ENCODE results near the gene PIWIL1. TPM values are rescaled to one million over a fixed set of nuclear protein-coding genes. Genes with fewer than 3 reads are reported as not detected.

Gene PIWIL1
- total RNA-seq, 1 experiment from 2014 or later, result not detected

GRCh38 chr12:130334399-130334798 is 3.3 kb upstream of the PIWIL1 start:
- H3K4ac ChIP-seq (ENCODE audit: low read depth, low read length), result no peak overlapping the region
- TF ChIP-seq, protein P1, sequence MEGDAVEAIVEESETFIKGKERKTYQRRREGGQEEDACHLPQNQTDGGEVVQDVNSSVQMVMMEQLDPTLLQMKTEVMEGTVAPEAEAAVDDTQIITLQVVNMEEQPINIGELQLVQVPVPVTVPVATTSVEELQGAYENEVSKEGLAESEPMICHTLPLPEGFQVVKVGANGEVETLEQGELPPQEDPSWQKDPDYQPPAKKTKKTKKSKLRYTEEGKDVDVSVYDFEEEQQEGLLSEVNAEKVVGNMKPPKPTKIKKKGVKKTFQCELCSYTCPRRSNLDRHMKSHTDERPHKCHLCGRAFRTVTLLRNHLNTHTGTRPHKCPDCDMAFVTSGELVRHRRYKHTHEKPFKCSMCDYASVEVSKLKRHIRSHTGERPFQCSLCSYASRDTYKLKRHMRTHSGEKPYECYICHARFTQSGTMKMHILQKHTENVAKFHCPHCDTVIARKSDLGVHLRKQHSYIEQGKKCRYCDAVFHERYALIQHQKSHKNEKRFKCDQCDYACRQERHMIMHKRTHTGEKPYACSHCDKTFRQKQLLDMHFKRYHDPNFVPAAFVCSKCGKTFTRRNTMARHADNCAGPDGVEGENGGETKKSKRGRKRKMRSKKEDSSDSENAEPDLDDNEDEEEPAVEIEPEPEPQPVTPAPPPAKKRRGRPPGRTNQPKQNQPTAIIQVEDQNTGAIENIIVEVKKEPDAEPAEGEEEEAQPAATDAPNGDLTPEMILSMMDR (conservative IDR thresholded peaks at IDR 0.05), result no peak
- H3K27ac ChIP-seq (ENCODE audit: insufficient read length, low read depth, low read length), result no peak overlapping the region
- no peak overlapping the region for H2BK12ac ChIP-seq (ENCODE audit: insufficient read length, low read depth, low read length)
- no peaks in the 10 kb centered on the region for H3K79me1 ChIP-seq (ENCODE audit: insufficient read depth, low read depth, low read length, poor library complexity, severe bottlenecking)
- no peak overlapping the region for H3K23ac ChIP-seq (ENCODE audit: insufficient read length, low read depth, low read length)
- H3K4me1 ChIP-seq (ENCODE audit: insufficient read depth, low read length), result no peaks in the 10 kb centered on the region
- peaks cover 4% of the 10 kb centered on the region for H3K23me2 ChIP-seq (ENCODE audit: insufficient read length, low read depth, low read length, poor library complexity, severe bottlenecking)
- H3K56ac ChIP-seq (ENCODE audit: insufficient read length, low read depth, low read length), result no peak overlapping the region
- H2BK20ac ChIP-seq (ENCODE audit: low read depth, low read length, poor library complexity, severe bottlenecking), result no peak overlapping the region
- no peak overlapping the region for H3K14ac ChIP-seq (ENCODE audit: insufficient read depth, low read length)
- no peak overlapping the region for H4K8ac ChIP-seq (replicated peaks; ENCODE audit: insufficient read length, low read depth, low read length)
- H3K18ac ChIP-seq (ENCODE audit: insufficient read length, low read depth, low read length), result peak overlapping the region; percentile 23
- no peak overlapping the region for H3K4me3 Mint-ChIP-seq
- H3K27me3 ChIP-seq (ENCODE audit: insufficient read depth, low read length), result no peaks in the 10 kb centered on the region
- no peak overlapping the region; a peak in 1 of 7 replicates for H3K27ac Mint-ChIP-seq
- H3K79me2 ChIP-seq (ENCODE audit: insufficient read depth, low read length), result no peaks in the 10 kb centered on the region
- no peak overlapping the region for H2BK15ac ChIP-seq (ENCODE audit: low read depth, low read length)
- H3K4me2 ChIP-seq (ENCODE audit: insufficient read depth, insufficient read length, low read length), result no peak overlapping the region
- no peak for DNase-seq
- H3K27me3 Mint-ChIP-seq (ENCODE audit: low read depth), result peaks cover 54% of the 10 kb centered on the region
- H3T11ph ChIP-seq (ENCODE audit: low read length), result no peak overlapping the region
- H3K9me3 Mint-ChIP-seq, result peaks cover 6% of the 10 kb centered on the region in 2 experiments; a peak in 4 of 5 replicates
- no peak overlapping the region for H4K91ac ChIP-seq (ENCODE audit: insufficient read length, low read depth, low read length)
- H2AK5ac ChIP-seq (ENCODE audit: insufficient read length, low read length), result no peak overlapping the region
- no peak overlapping the region for H2BK5ac ChIP-seq (ENCODE audit: insufficient read length, low read length)
- WGBS (ENCODE audit: extremely low coverage, insufficient read length, low lambda C conversion rate), result 100% methylated on average over 3 of the region's 8 CpGs
- peaks cover 0 to 4% (median 3%) of the 10 kb centered on the region in 3 experiments; a peak in 2 of 7 replicates for H3K36me3 Mint-ChIP-seq (ENCODE audit: insufficient read depth in 1 of 3, low read depth in 3 of 3)
- no peak overlapping the region for H3K9ac ChIP-seq (ENCODE audit: extremely low read depth, insufficient read length, low read length)
- H4K20me1 ChIP-seq (ENCODE audit: control insufficient read depth, insufficient read depth, insufficient read length), result peaks cover 2% of the 10 kb centered on the region
- peaks cover 8% of the 10 kb centered on the region in 2 experiments for H3K4me1 Mint-ChIP-seq
- no peaks in the 10 kb centered on the region for H3K9me3 ChIP-seq (ENCODE audit: control insufficient read depth, low read depth, low read length)
- H4K5ac ChIP-seq (ENCODE audit: insufficient read length, low read depth, low read length), result no peak overlapping the region
- no peak overlapping the region for H2AFZ ChIP-seq (ENCODE audit: low read length)
- no peak overlapping the region for H2BK120ac ChIP-seq (ENCODE audit: low read depth, low read length, poor library complexity, severe bottlenecking)
